Mesenteric fat pad (tissue), 1 donor: ENCODE measurements around the gene NRP1. TPM values are rescaled to one million over a fixed set of nuclear protein-coding genes. Genes with fewer than 3 reads are reported as not detected.
"Not testable (repeated sequence)": the region's sequence is repeated elsewhere in the genome, so short reads cannot be mapped to it uniquely, and the experiment has no call there.

ENCODE experiments used
- DNase-seq: peaks from one replicate; pipeline ENCODE4 v3.0.0-alpha.2; 2020; ENCODE audit warnings: low spot score
- total RNA-seq: library from RNA; stranded (reverse); fragmentation: NEBNext Ultra II Directional; extraction: Animal tissue kit (Norgen Biotek cat#: 25700); gene quantifications from one replicate; pipeline ENCODE4 v1.2.1, GENCODE V29; 2021
- donor health status: DM: yes; HTN: yes; CAD: no.

NRP1 gene
- total RNA-seq, 1 donor from 2014 or later, result 249 TPM

GRCh38 chr10:33325929-33326328 is 8.5 kb downstream of the NRP1 start:
- no peak for DNase-seq

- DNase-seq, result no peak
Observed at GRCh38 chr10:33323721-33324120, 10.7 kb downstream of the NRP1 start.

- no peak for DNase-seq
Observed at GRCh38 chr10:33321516-33321915, 13.0 kb downstream of the NRP1 start.

GRCh38 chr10:33320288-33320687 is 14.2 kb downstream of the NRP1 start:
- no peak for DNase-seq

GRCh38 chr10:33315891-33316290 is 18.6 kb downstream of the NRP1 start:
- DNase-seq, result no peak

- DNase-seq, result no peak
Observed at GRCh38 chr10:33314811-33315561, 19.5 kb downstream of the NRP1 start.

GRCh38 chr10:33311640-33312039 is 22.8 kb downstream of the NRP1 start:
- no peak for DNase-seq

GRCh38 chr10:33310853-33311252 is 23.6 kb downstream of the NRP1 start:
- no peak for DNase-seq

- DNase-seq, result no peak
Observed at GRCh38 chr10:33309406-33309805, 25.1 kb downstream of the NRP1 start.

GRCh38 chr10:33307835-33308234 is 26.6 kb downstream of the NRP1 start:
- no peak for DNase-seq

- no peak for DNase-seq
Observed at GRCh38 chr10:33306701-33307519, 27.6 kb downstream of the NRP1 start.

- DNase-seq, result no peak
Observed at GRCh38 chr10:33306126-33306525, 28.3 kb downstream of the NRP1 start.

GRCh38 chr10:33304423-33305225 is 29.8 kb downstream of the NRP1 start:
- no peak for DNase-seq

GRCh38 chr10:33303988-33304387 is 30.5 kb downstream of the NRP1 start:
- DNase-seq, result no peak

- DNase-seq, result no peak
Observed at GRCh38 chr10:33302208-33302829, 32.1 kb downstream of the NRP1 start.

- DNase-seq, result no peak
Observed at GRCh38 chr10:33301097-33301789, 33.2 kb downstream of the NRP1 start.

GRCh38 chr10:33300544-33300943 is 33.9 kb downstream of the NRP1 start:
- not testable (repeated sequence) for DNase-seq

GRCh38 chr10:33298893-33299292 is 35.6 kb downstream of the NRP1 start:
- no peak for DNase-seq

GRCh38 chr10:33298110-33298509 is 36.4 kb downstream of the NRP1 start:
- no peak for DNase-seq

- no peak for DNase-seq
Observed at GRCh38 chr10:33295851-33296250, 38.6 kb downstream of the NRP1 start.
